Chondrocyte (in vitro differentiated cells): ENCODE data around the gene CENPF. TPM values are rescaled to one million over a fixed set of nuclear protein-coding genes. Genes with fewer than 3 reads are reported as not detected.

Experiments
- DNase-seq: peaks from one replicate; pipeline ENCODE4 v3.0.0; 2021; ENCODE audit warnings: mixed read lengths, low spot score
- H3K27ac Mint-ChIP-seq: one replicate; pipeline ENCODE4 v1.8.0; 2021; ENCODE audit warnings: mild to moderate bottlenecking, moderate library complexity, mixed read lengths; ENCODE audit not compliant: unreplicated experiment
- H3K27me3 Mint-ChIP-seq: 2 replicates; pipeline ENCODE4 v1.8.0; 2021; ENCODE audit warnings: low read depth, mixed read lengths
- H3K36me3 Mint-ChIP-seq: 2 replicates; pipeline ENCODE4 v1.8.0; 2021; ENCODE audit warnings: low read depth, mixed read lengths
- H3K4me1 Mint-ChIP-seq: 2 replicates; pipeline ENCODE4 v1.8.0; 2021; ENCODE audit warnings: low read depth, mild to moderate bottlenecking, mixed read lengths
- H3K4me3 Mint-ChIP-seq: one replicate; pipeline ENCODE4 v1.8.0; 2021; ENCODE audit warnings: mild to moderate bottlenecking, moderate library complexity, mixed read lengths; ENCODE audit not compliant: unreplicated experiment
- H3K9me3 Mint-ChIP-seq: 2 replicates; pipeline ENCODE4 v1.8.0; 2021; ENCODE audit warnings: low read depth, mixed read lengths
- total RNA-seq: library from RNA; stranded (reverse); gene quantifications from 3 replicates; pipeline ENCODE4 v1.2.1, GENCODE V29; 2021
- TF ChIP-seq, protein P1 (sequence below): fragments of 200-600 bp; sonication (generic); IDR thresholded peaks from 2 replicates; pipeline ENCODE4 v1.5.0; 2021; ENCODE audit warnings: antibody characterized with exemption, mild to moderate bottlenecking, moderate library complexity

CENPF gene
- total RNA-seq, 1 donor from 2014 or later: 19.8 TPM

DNA sequence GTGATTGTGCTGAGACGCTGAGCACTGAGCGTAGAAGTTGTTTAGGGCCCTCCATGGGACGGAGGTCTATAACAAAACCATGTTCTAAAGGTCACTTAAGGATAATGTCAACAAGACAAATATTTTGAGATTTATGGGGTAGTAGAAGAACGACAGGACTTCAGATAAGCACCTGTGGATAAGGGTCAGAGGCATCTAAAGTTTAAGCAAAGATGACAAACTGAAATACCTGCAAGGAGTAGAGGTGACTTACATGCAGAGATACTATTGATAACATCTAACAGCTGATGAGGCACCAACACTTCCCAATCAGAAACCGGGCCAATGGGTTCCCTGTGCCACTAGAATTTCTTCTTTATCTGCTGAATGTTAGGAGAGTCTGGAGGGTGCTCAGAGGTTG lies 83.5 kb downstream of the CENPF start:
- H3K27me3 Mint-ChIP-seq: no peaks in the 10 kb centered on the region
- no peak overlapping the region for H3K27ac Mint-ChIP-seq
- H3K36me3 Mint-ChIP-seq: no peaks in the 10 kb centered on the region
- peaks cover 7% of the 10 kb centered on the region for H3K4me1 Mint-ChIP-seq
- DNase-seq: no peak
- no peaks in the 10 kb centered on the region for H3K9me3 Mint-ChIP-seq
- TF ChIP-seq, protein P1, sequence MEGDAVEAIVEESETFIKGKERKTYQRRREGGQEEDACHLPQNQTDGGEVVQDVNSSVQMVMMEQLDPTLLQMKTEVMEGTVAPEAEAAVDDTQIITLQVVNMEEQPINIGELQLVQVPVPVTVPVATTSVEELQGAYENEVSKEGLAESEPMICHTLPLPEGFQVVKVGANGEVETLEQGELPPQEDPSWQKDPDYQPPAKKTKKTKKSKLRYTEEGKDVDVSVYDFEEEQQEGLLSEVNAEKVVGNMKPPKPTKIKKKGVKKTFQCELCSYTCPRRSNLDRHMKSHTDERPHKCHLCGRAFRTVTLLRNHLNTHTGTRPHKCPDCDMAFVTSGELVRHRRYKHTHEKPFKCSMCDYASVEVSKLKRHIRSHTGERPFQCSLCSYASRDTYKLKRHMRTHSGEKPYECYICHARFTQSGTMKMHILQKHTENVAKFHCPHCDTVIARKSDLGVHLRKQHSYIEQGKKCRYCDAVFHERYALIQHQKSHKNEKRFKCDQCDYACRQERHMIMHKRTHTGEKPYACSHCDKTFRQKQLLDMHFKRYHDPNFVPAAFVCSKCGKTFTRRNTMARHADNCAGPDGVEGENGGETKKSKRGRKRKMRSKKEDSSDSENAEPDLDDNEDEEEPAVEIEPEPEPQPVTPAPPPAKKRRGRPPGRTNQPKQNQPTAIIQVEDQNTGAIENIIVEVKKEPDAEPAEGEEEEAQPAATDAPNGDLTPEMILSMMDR: no peak
- H3K4me3 Mint-ChIP-seq: no peak overlapping the region

- peaks cover 7% of the 10 kb centered on the region for H3K4me1 Mint-ChIP-seq
- no peaks in the 10 kb centered on the region for H3K27me3 Mint-ChIP-seq
- H3K4me3 Mint-ChIP-seq: no peak overlapping the region
- no peak for DNase-seq
- no peaks in the 10 kb centered on the region for H3K9me3 Mint-ChIP-seq
- TF ChIP-seq, protein P1: no peak
- no peaks in the 10 kb centered on the region for H3K36me3 Mint-ChIP-seq
- no peak overlapping the region for H3K27ac Mint-ChIP-seq
These were observed 85.9 kb downstream of the CENPF start for GRCh38 chr1:214688891-214689290.

- H3K36me3 Mint-ChIP-seq: peaks cover 2% of the 10 kb centered on the region
- H3K27me3 Mint-ChIP-seq: no peaks in the 10 kb centered on the region
- no peaks in the 10 kb centered on the region for H3K4me1 Mint-ChIP-seq
- no peak for DNase-seq
- H3K27ac Mint-ChIP-seq: no peak overlapping the region
- TF ChIP-seq, protein P1: no peak
- no peak overlapping the region for H3K4me3 Mint-ChIP-seq
- H3K9me3 Mint-ChIP-seq: peaks cover 14% of the 10 kb centered on the region
These were observed 91.8 kb downstream of the CENPF start for GRCh38 chr1:214694769-214695168.

GRCh38 chr1:214698559-214698958 lies 95.6 kb downstream of the CENPF start:
- Mint-ChIP-seq H3K27me3 (no peaks in the 10 kb centered on the region), H3K4me3 (no peak overlapping the region), H3K4me1 (no peaks in the 10 kb centered on the region), H3K36me3 (peaks cover 2% of the 10 kb centered on the region), H3K27ac (no peak overlapping the region), H3K9me3 (peaks cover 14% of the 10 kb centered on the region)
- TF ChIP-seq, protein P1: no peak
- no peak for DNase-seq

- H3K27ac Mint-ChIP-seq: no peak overlapping the region
- H3K9me3 Mint-ChIP-seq: peaks cover 31% of the 10 kb centered on the region
- H3K4me1 Mint-ChIP-seq: no peaks in the 10 kb centered on the region
- H3K36me3 Mint-ChIP-seq: peaks cover 5% of the 10 kb centered on the region
- TF ChIP-seq, protein P1: no peak
- DNase-seq: no peak
- H3K27me3 Mint-ChIP-seq: peaks cover 2% of the 10 kb centered on the region
- no peak overlapping the region for H3K4me3 Mint-ChIP-seq
These were observed 97.4 kb downstream of the CENPF start for GRCh38 chr1:214700437-214700836.
